Hypothalamus (tissue), 51 donors: ENCODE measurements around the gene NPPC.
"Not testable (repeated sequence)": the region's sequence is repeated elsewhere in the genome, so short reads cannot be mapped to it uniquely, and the experiment has no call there.

Experiments
- DNase-seq, 51 donors: peaks; one replicate each; lab custom pipeline; 2025; lab: John Stamatoyannopoulos, UW

NPPC gene

GRCh38 chr2:231894566-231895380 lies 31.4 kb downstream of the NPPC start:
- no peak for DNase-seq

DNA sequence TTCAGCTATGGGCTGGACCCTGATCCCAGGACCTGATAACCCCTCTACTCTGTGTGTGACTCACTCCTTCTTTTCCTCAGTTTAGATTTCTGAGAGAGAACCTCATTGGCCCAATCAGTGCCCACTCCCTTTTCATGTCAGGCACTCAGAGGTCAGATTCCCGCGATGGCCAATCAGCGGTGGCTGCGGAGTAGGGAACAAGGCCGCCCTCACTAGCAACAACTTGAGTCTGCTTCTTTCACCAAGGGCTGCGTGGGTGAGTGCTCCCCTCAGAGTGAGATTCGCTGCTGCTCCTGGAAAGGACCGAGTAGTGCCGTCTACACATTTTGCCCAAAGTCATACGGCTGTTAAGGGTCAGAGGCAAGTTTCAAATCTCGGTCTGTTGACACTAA lies 34.7 kb downstream of the NPPC start:
- no peak for DNase-seq

DNA sequence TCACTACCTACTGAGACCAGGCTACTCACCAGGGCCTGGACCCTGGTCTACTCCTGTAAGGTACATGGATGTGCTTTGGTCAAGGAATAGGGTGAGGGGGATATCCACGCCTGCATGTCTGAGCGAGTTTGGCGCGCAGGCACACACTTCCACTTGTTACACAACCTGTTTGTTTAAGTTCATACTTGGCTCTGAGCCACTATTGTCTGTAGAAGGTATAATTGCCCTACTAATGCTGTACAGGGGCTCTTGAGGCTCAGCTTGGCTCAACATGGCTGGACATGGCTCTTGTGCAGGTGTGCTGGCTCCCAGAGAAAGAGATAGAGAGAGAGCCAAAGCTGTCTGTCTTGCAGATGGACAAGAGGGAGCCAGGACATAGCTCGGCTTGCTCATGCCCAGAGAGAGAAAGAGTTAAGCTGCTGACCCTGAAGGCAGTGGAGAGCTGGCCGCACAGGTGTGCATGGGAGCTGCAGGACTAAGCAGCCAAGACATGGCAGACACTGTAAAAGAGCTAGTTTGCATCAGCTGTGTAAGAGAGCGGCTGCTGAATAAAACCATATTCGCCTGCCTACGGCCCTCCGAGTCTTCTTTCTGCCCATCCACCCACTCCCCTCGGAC lies 35.2 kb downstream of the NPPC start:
- no peak for DNase-seq

GRCh38 chr2:231887756-231888155 lies 38.4 kb downstream of the NPPC start:
- DNase-seq = no peak

DNA sequence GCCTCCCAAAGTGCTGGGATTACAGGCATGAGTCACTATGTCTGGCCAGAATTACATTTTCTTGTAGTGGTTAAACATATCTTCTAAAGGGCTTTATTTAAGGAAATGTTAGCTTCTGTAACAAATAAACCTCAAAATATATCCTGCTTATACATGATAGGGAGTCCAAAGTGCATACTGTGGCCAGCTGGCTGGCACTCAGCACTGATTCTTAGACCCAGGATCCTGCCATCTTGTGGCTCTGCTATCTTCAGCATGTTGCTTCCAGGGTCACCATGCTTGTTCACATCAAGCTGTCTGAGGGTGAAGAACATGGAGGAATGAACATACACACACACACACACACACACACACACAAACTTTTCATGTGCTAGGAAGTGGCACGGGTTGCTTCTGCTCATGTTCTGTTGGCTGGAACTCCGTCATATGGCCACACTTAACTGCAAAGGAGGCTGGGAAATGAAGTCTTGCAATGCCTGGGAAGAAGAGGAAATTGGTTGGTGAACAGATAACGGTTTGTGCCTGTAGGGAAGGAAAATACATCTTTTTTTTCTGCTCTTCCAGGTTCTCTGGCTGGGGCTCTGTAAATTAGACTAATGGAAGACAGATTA lies 40.0 kb downstream of the NPPC start:
- no peak for DNase-seq

- DNase-seq = no peak
Observed at GRCh38 chr2:231884438-231885140, 41.6 kb downstream of the NPPC start.

DNA sequence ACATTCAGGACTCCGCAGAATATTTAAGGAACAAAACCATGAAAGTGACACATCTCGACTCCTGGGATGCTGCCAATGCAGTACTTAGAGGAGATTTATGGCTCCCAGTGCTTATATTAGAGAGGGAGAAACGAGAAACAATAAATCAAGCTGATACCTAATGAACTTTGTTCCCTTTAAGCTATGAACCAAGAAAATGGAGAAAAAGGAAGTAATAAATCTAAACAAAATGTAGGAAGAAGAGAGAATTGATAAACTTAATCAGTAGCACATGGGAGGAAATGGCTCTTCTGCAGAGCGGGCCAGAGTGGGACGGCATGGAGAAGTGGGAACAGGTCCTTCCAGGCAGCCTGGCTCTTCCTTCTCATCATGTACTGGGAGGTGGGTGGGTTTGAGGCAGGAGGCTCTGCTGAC lies 42.7 kb downstream of the NPPC start:
- no peak for DNase-seq

GRCh38 chr2:231882646-231883045 lies 43.5 kb downstream of the NPPC start:
- DNase-seq = no peak

DNA sequence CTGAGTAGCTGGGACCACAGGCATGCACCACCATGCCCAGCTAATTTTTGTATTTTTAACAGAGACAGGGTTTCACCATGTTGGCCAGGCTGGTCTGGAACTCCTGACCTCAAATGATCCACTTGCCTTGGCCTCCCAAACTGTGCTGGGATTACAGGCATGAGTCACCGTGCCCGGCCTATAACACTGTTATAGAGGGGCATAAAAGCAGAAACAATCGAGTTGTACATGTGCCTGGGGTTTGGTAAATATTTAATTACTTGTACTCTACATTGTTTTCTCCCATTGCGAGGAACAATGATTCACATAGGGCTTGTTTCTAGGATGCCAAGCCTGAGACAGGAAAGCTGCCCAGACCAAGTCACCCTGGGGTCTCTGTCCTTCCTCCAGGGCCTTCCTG lies 45.8 kb downstream of the NPPC start:
- not testable (repeated sequence) for DNase-seq

DNA sequence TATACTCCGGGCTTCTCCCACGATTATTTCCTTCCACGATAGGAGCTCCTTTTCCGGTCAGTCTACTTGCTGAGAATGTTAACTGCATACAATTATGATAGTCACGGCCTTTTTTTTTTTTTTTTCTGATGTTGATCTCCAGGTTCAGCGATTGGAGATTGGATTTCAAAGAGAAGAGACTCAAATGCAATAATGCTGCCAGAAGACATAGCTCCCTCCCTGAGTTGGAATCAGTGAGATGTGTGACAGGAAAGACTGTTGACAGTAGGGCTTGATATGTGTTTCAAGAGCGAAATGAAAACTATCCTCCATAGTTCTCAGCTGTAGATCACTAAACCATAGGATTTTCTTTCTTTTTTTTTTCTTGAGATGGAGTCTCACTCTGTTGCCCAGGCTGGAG lies 47.0 kb downstream of the NPPC start:
- no peak for DNase-seq

GRCh38 chr2:231877533-231878456 lies 48.4 kb downstream of the NPPC start:
- DNase-seq = no peak

- no peak for DNase-seq
Observed at GRCh38 chr2:231874944-231875343, 51.3 kb downstream of the NPPC start.
